PC-9 (cell line): ENCODE measurements around the gene KCNF1. TPM values are rescaled to one million over a fixed set of nuclear protein-coding genes. Genes with fewer than 3 reads are reported as not detected.

Source experiments
- BruUV-seq: library from RNA; stranded (reverse); fragments of 400-500 nt; replicated peaks from 2 replicates; lab custom pipeline; 2021; lab: Mats Ljungman, UMichigan
- CTCF ChIA-PET: fragments of 300-600 bp; sonication (Branson Sonifier 250); formaldehyde crosslinking; loops from one replicate; lab custom pipeline; 2022; ENCODE audit warnings: antibody characterized with exemption; lab: Charles Lee
- POLR2A ChIA-PET: fragments of 300-600 bp; sonication (Branson Sonifier 250); formaldehyde crosslinking; loops from one replicate; lab custom pipeline; 2022; ENCODE audit warnings: antibody characterized with exemption; ENCODE audit not compliant: unreplicated experiment; lab: Charles Lee
- DNase-seq, 2 experiments: peaks; one replicate each; pipeline versions ENCODE4 v3.0.0 to v3.0.0-alpha.2; 2015 to 2022; ENCODE audit warnings: mixed read lengths in 1 of 2
- H2AFZ ChIP-seq: fragments of 200-600 bp; sonication (generic); 2 replicates; pipeline ENCODE4 v1.8.1; 2017; ENCODE audit warnings: antibody characterized with exemption
- H3F3A ChIP-seq: fragments of 200-600 bp; sonication (generic); 2 replicates; pipeline ENCODE4 v1.8.1; 2017; ENCODE audit warnings: antibody characterized with exemption, mild to moderate bottlenecking, low read depth; ENCODE audit not compliant: insufficient read depth
- H3K27ac ChIP-seq: fragments of 200-600 bp; sonication (generic); 2 replicates; pipeline ENCODE4 v1.6.1; 2016; ENCODE audit warnings: mixed run types
- H3K27me3 ChIP-seq: fragments of 200-600 bp; sonication (generic); 2 replicates; pipeline ENCODE4 v1.6.1; 2016; ENCODE audit warnings: low read depth, mixed run types; ENCODE audit not compliant: insufficient read depth
- H3K36me3 ChIP-seq: fragments of 200-600 bp; sonication (generic); 2 replicates; pipeline ENCODE4 v1.6.1; 2016; ENCODE audit warnings: low read depth, mixed run types
- H3K4me1 ChIP-seq: fragments of 200-600 bp; sonication (generic); replicated peaks from 2 replicates; pipeline ENCODE4 v1.6.1; 2016; ENCODE audit warnings: mixed run types; ENCODE audit not compliant: insufficient read depth
- H3K4me2 ChIP-seq: fragments of 200-600 bp; sonication (generic); 2 replicates; pipeline ENCODE4 v1.6.1; 2017; ENCODE audit warnings: mixed run types
- H3K4me3 ChIP-seq: fragments of 200-600 bp; sonication (generic); 2 replicates; pipeline ENCODE4 v1.6.1; 2016; ENCODE audit warnings: mixed run types
- H3K79me2 ChIP-seq: fragments of 200-600 bp; sonication (generic); 2 replicates; pipeline ENCODE4 v1.6.1; 2017; ENCODE audit warnings: low read depth, mixed run types
- H3K9me2 ChIP-seq: fragments of 200-600 bp; sonication (generic); 2 replicates; pipeline ENCODE4 v1.8.1; 2017; ENCODE audit warnings: mild to moderate bottlenecking; ENCODE audit not compliant: insufficient read depth
- H3K9me3 ChIP-seq: fragments of 200-600 bp; sonication (generic); 2 replicates; pipeline ENCODE4 v1.8.1; 2016; ENCODE audit warnings: low read depth; ENCODE audit not compliant: insufficient read depth
- H4K20me1 ChIP-seq: fragments of 200-600 bp; sonication (generic); 2 replicates; pipeline ENCODE4 v1.8.1; 2017; ENCODE audit not compliant: insufficient read depth
- EZH2 ChIP-seq: fragments of 200-600 bp; sonication (generic); IDR thresholded peaks from 2 replicates; pipeline ENCODE4 v1.8.0; 2017; ENCODE audit warnings: antibody characterized with exemption, low read depth
- intact Hi-C: fragments of 100-400 bp; cut with micrococcal nuclease; formaldehyde crosslinking; loops from one replicate; pipeline ENCODE4 v1.10.0; 2022; ENCODE audit not compliant: unreplicated experiment
- total RNA-seq: library from RNA; stranded (reverse); gene quantifications from 2 replicates; pipeline ENCODE4 v1.2.3, GENCODE V29; 2021
- TF ChIP-seq, protein P1 (sequence below): fragments of 200-600 bp; sonication (generic); conservative IDR thresholded peaks from 2 replicates; pipeline ENCODE4 v1.6.1; 2017; ENCODE audit warnings: mixed run types, antibody characterized with exemption, mild to moderate bottlenecking, moderate library complexity

Gene KCNF1
- total RNA-seq, 1 experiment from 2014 or later = 1.0 TPM

DNA sequence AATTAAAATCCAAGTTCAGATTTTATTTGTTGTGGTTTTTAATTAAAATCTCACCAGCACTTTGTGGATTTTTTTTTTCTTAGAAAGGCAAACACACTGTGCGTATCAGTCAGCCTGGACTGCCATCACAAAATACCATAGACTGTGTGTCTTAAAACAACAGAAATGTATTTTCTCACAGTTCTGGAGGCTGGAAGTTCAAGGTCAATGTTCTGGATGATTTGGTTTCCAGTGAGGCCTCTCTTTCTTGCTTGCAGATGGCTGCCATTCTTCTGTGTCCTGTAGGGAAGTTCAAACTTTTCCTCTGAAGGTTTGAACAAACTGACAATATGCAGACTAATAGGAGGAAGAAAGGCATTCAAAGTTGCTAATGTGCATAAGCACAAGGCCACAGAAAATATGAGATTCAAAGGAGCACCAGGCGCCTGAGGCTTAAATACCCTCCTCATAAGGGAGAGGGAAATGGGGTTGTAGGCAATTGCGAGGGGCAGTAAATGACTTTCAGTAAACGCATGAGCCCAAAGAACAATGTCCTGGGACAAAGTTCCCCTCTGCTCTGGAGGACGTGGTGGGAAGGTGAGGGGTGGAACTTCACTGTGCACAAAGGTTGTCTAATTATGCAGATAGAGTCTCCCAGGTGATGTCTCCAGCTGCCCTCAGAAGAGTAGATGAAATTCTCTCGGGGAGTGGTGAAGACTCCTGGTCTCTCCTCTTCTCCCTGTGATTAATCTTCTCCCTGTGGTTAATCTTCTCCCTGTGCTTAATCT is 26.5 kb upstream of the KCNF1 start:
- Histone ChIP-seq H3K27ac (no peak overlapping the region), H3K4me3 (no peak overlapping the region), H3K27me3 (0 out of 2 replicates have a peak, but pooled peaks cover 5% of the 10 kb centered on the region), H3K4me2 (no peak overlapping the region), H3K4me1 (no peaks in the 10 kb centered on the region), H3K36me3 (no peaks in the 10 kb centered on the region), H4K20me1 (no peaks in the 10 kb centered on the region), H3K9me2 (no peaks in the 10 kb centered on the region), H2AFZ (no peak overlapping the region), H3K79me2 (no peaks in the 10 kb centered on the region), H3F3A (no peaks in the 10 kb centered on the region), H3K9me3 (no peaks in the 10 kb centered on the region)
- ChIA-PET POLR2A (interaction anchor here (0.6 kb wide), 1 partner anchor 93 kb away, joined by 3 read pairs; no protein-coding TSS in a partner anchor), CTCF (no interaction called here)
- intact Hi-C loops = no loop called here
- peak in 1 of 2 experiments; percentile 9 for DNase-seq
- TF ChIP-seq, protein P1, sequence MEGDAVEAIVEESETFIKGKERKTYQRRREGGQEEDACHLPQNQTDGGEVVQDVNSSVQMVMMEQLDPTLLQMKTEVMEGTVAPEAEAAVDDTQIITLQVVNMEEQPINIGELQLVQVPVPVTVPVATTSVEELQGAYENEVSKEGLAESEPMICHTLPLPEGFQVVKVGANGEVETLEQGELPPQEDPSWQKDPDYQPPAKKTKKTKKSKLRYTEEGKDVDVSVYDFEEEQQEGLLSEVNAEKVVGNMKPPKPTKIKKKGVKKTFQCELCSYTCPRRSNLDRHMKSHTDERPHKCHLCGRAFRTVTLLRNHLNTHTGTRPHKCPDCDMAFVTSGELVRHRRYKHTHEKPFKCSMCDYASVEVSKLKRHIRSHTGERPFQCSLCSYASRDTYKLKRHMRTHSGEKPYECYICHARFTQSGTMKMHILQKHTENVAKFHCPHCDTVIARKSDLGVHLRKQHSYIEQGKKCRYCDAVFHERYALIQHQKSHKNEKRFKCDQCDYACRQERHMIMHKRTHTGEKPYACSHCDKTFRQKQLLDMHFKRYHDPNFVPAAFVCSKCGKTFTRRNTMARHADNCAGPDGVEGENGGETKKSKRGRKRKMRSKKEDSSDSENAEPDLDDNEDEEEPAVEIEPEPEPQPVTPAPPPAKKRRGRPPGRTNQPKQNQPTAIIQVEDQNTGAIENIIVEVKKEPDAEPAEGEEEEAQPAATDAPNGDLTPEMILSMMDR = no peak
- no peak for TF ChIP-seq EZH2
- no TSS peak for BruUV-seq

DNA sequence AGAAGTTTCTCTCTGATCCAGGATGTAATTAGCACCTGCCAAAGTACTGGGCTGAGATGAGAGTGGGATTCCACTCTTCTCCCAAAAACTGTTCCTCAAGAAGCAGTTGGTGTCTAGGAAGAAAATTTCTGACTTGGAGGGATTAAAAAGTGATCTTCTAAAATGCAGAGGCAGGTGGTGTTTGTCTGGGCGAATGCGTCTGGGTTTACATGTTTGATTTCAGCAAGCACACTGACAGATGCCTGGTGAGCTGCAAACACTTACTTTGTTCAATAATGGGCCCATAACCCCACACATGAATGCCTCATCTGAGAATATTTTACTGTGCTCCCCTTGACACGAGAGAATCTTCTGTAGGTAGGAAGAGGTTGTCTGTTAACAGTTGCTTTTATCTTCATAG is 24.3 kb upstream of the KCNF1 start:
- ChIA-PET POLR2A (interaction anchor here (0.6 kb wide), 1 partner anchor 17 kb away, joined by 3 read pairs; no protein-coding TSS in a partner anchor), CTCF (no interaction called here)
- H3K9me3 ChIP-seq = no peaks in the 10 kb centered on the region
- peaks cover 19% of the 10 kb centered on the region for H3K27me3 ChIP-seq
- no peaks in the 10 kb centered on the region for H3K4me1 ChIP-seq
- intact Hi-C loops = no loop called here
- no peak overlapping the region for H3K4me2 ChIP-seq
- H3F3A ChIP-seq = no peaks in the 10 kb centered on the region
- no peak for TF ChIP-seq EZH2
- TF ChIP-seq, protein P1 = no peak
- no peak overlapping the region for H2AFZ ChIP-seq
- H3K9me2 ChIP-seq = no peaks in the 10 kb centered on the region
- peak in 1 of 2 experiments; percentile 4 for DNase-seq
- H4K20me1 ChIP-seq = no peaks in the 10 kb centered on the region
- H3K36me3 ChIP-seq = no peaks in the 10 kb centered on the region
- BruUV-seq = no TSS peak
- H3K79me2 ChIP-seq = no peaks in the 10 kb centered on the region
- H3K27ac ChIP-seq = no peak overlapping the region
- H3K4me3 ChIP-seq = no peak overlapping the region

DNA sequence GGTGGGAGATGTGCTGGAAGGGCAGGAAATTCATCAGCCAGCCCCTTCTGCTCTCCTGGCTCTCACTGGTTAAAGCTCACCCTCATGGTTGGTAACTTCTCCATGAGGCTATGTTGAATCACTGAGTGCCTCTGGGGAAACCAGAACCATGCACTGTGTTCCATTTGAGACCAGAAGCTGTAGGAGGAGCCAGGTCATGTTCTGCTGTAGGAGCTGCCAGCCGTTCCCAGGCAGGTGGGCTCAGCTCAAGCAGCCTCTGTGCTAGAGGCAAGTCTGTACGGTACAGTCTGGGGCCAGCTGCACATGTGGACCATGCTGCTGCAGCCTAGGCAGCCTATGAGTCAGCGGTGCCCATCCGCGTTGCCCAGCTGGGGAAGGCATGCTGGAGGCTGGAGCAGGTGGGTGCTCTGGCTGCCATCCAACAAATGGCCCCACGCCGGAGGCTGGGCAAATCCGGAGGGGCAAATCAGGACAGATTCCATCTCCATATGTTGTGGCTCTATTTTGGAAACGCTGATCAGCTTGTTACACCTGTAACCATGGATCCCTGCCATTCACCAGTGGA is 22.0 kb upstream of the KCNF1 start:
- BruUV-seq = no TSS peak
- no peaks in the 10 kb centered on the region for H3F3A ChIP-seq
- H3K27me3 ChIP-seq = peaks cover 19% of the 10 kb centered on the region
- ChIA-PET CTCF (no interaction called here), POLR2A (interaction anchor here (0.6 kb wide), 1 partner anchor 94 kb away, joined by 3 read pairs; no protein-coding TSS in a partner anchor)
- no peak overlapping the region for H3K27ac ChIP-seq
- H3K9me2 ChIP-seq = no peaks in the 10 kb centered on the region
- no peak overlapping the region for H3K4me2 ChIP-seq
- no peaks in the 10 kb centered on the region for H3K79me2 ChIP-seq
- TF ChIP-seq, protein P1 = no peak
- no peak for TF ChIP-seq EZH2
- no peaks in the 10 kb centered on the region for H3K9me3 ChIP-seq
- no peaks in the 10 kb centered on the region for H4K20me1 ChIP-seq
- H3K36me3 ChIP-seq = no peaks in the 10 kb centered on the region
- peak in 1 of 2 experiments; percentile 33 for DNase-seq
- no peak overlapping the region for H2AFZ ChIP-seq
- no peak overlapping the region for H3K4me3 ChIP-seq
- intact Hi-C loops = no loop called here
- H3K4me1 ChIP-seq = no peaks in the 10 kb centered on the region
